HepG2 (cell line): ENCODE data around the gene PLGRKT. TPM values are rescaled to one million over a fixed set of nuclear protein-coding genes. Genes with fewer than 3 reads are reported as not detected.
"Not testable (repeated sequence)": the region's sequence is repeated elsewhere in the genome, so short reads cannot be mapped to it uniquely, and the experiment has no call there.

Experiments used
- ATAC-seq: fragments of 200-7000 bp; cut with Tn5 transposase; 3 replicates; pipeline ENCODE4 v1.9.1; 2020; ENCODE audit warnings: mild to moderate bottlenecking, moderate library complexity
- BruUV-seq: library from RNA; stranded (reverse); fragments of 400-500 nt; replicated peaks from 2 replicates; lab custom pipeline; 2021; lab: Mats Ljungman, UMichigan
- CTCF ChIA-PET: fragments of 300-600 bp; formaldehyde crosslinking; extraction: SDS; loops from one replicate; lab custom pipeline; 2021; ENCODE audit warnings: low total read pairs, inconsistent platforms, low intra/inter-chr PET ratio; lab: Yijun Ruan, JAX
- POLR2A ChIA-PET: fragments of 350-600 bp; sonication (Branson Sonifier 250); formaldehyde crosslinking; loops from one replicate; lab custom pipeline; 2020; ENCODE audit warnings: antibody characterized with exemption, inconsistent platforms; lab: Yijun Ruan, JAX
- DNase-seq: peaks from one replicate; pipeline ENCODE4 v3.0.0-alpha.2; 2015; ENCODE audit warnings: low spot score
- FAIRE-seq: peaks from 3 replicates; lab custom pipeline; 2011; peaks lifted over from hg19 to GRCh38; lab: Jason Lieb, UNC
- H2AFZ ChIP-seq: one replicate; pipeline ENCODE4 v1.6.1; 2011; ENCODE audit warnings: low read length, inconsistent platforms
- H3K27ac ChIP-seq: fragments of 300-600 bp; 3 replicates; pipeline ENCODE4 v1.8.0; 2011; ENCODE audit warnings: mixed run types, mild to moderate bottlenecking, mixed read lengths, low read length, inconsistent platforms; ENCODE audit not compliant: insufficient read depth; ENCODE audit errors: extremely low read length
- H3K27me3 ChIP-seq, 2 experiments: fragments of 200-600 bp in 1 of 2; 2 replicates in 1 of 2; 3 replicates in 1 of 2; pipeline versions ENCODE4 v1.6.0 to v1.8.0; 2011; ENCODE audit warnings: low read length in 2 of 2, mild to moderate bottlenecking in 2 of 2, moderate library complexity in 2 of 2, inconsistent platforms in 1 of 2; ENCODE audit not compliant: insufficient read depth in 2 of 2, control insufficient read depth in 1 of 2
- H3K36me3 ChIP-seq, 2 experiments: fragments of 200-600 bp in 1 of 2; replicated peaks in 1 of 2; 2 replicates in 1 of 2; 3 replicates in 1 of 2; pipeline versions ENCODE4 v1.5.1 to v1.8.0; 2011; ENCODE audit warnings: low read length in 2 of 2, inconsistent platforms in 1 of 2; ENCODE audit not compliant: insufficient read depth in 2 of 2, control insufficient read depth in 1 of 2
- H3K4me1 ChIP-seq: 2 replicates; pipeline ENCODE4 v1.5.1; 2012; ENCODE audit warnings: low read length, inconsistent platforms; ENCODE audit not compliant: insufficient read depth
- H3K4me2 ChIP-seq: 2 replicates; pipeline ENCODE4 v1.6.0; 2011; ENCODE audit warnings: low read depth, low read length, inconsistent platforms
- H3K4me3 ChIP-seq, 3 experiments: fragments of 200-600 bp in 1 of 3; sonication (generic), shearing (Covaris generic) in 1 of 3; replicated peaks in 1 of 3; 2 replicates each; pipeline ENCODE4 v1.5.1; 2011 to 2016; ENCODE audit warnings: low read length in 3 of 3, inconsistent platforms in 2 of 3, low read depth in 2 of 3, mild to moderate bottlenecking in 2 of 3, control low read depth in 1 of 3, mixed read lengths in 1 of 3; ENCODE audit not compliant: insufficient read depth in 1 of 3
- H3K79me2 ChIP-seq: one replicate; pipeline ENCODE4 v1.6.1; 2011; ENCODE audit warnings: low read length, inconsistent platforms; ENCODE audit not compliant: insufficient read depth
- H3K9ac ChIP-seq: 2 replicates; pipeline ENCODE4 v1.6.0; 2011; ENCODE audit warnings: mild to moderate bottlenecking, low read depth, low read length, inconsistent platforms; ENCODE audit not compliant: insufficient read depth
- H3K9me3 ChIP-seq: 2 replicates; pipeline ENCODE4 v1.5.1; 2012; ENCODE audit warnings: mild to moderate bottlenecking, low read length
- H4K20me1 ChIP-seq: 2 replicates; pipeline ENCODE4 v1.6.0; 2011; ENCODE audit warnings: inconsistent platforms, mild to moderate bottlenecking, low read length, moderate library complexity; ENCODE audit not compliant: insufficient read depth
- CENPX ChIP-seq: sonication (generic); formaldehyde crosslinking; IDR thresholded peaks from 2 replicates; pipeline ENCODE4 v1.9.0; 2021; ENCODE audit warnings: mild to moderate bottlenecking, missing genetic modification reagents, moderate library complexity
- DR1 ChIP-seq: sonication (generic); formaldehyde crosslinking; IDR thresholded peaks from 2 replicates; pipeline ENCODE4 v1.8.0; 2021; ENCODE audit warnings: mild to moderate bottlenecking, missing genetic modification reagents, inconsistent platforms
- MBNL3 ChIP-seq: fragments of 250-450 bp; sonication (Bioruptor Pico); conservative IDR thresholded peaks from 2 replicates; pipeline ENCODE4 v1.8.0; 2022; ENCODE audit warnings: mild to moderate bottlenecking, inconsistent platforms
- ZNF629 ChIP-seq: sonication (generic); formaldehyde crosslinking; conservative IDR thresholded peaks from 2 replicates; pipeline ENCODE4 v1.5.0; 2020; ENCODE audit warnings: missing genetic modification reagents
- WGBS: methylation state at CpG from one replicate; pipeline ENCODE4 v1.1.6; 2017; ENCODE audit warnings: low lambda C conversion rate; 5-methylcytosine and 5-hydroxymethylcytosine counted together
- in situ Hi-C: cut with HindIII; loops from 2 replicates; pipeline ENCODE4 v1.10.0; 2017; ENCODE audit warnings: low pct_unique_long_range_greater_than_20kb; ENCODE audit not compliant: extremely low pct_ligation_motif_present
- intact Hi-C: fragments of 100-400 bp; cut with micrococcal nuclease; formaldehyde crosslinking; loops from one replicate; pipeline ENCODE4 v1.10.0; 2022; ENCODE audit not compliant: unreplicated experiment
- polyA plus RNA-seq, 8 experiments: library from polyadenylated mRNA; depleted of rRNA in 3 of 8; stranded (reverse) in 7 of 8; unstranded in 1 of 8; fragments of >200 nt; fragmentation: Illumina TruSeq in 4 of 8; extraction: Trizol in 4 of 8; gene quantifications; 2 replicates each; pipeline versions ENCODE4 v1.2.1 to v1.2.3, GENCODE V29; 2011 to 2016; ENCODE audit warnings: low read depth in 4 of 8, missing spikeins in 1 of 8, mixed read lengths in 1 of 8; ENCODE audit not compliant: insufficient read depth in 1 of 8
- total RNA-seq, 5 experiments: library from RNA; depleted of rRNA; stranded (reverse); fragments of >200 nt; fragmentation: Illumina TruSeq; extraction: Trizol; gene quantifications; 2 replicates each; pipeline ENCODE4 v1.2.3, GENCODE V29; 2016; ENCODE audit warnings: low read depth in 1 of 5
- TF ChIP-seq, protein P1 (sequence below): sonication (generic); formaldehyde crosslinking; IDR thresholded peaks from 2 replicates; pipeline ENCODE4 v1.5.1; 2020; ENCODE audit warnings: missing genetic modification reagents, mild to moderate bottlenecking, borderline replicate concordance

PLGRKT gene
- total and polyA plus RNA-seq, 2 of the 13 experiments (the other 11 are each of a cell fraction or from before 2014, with no cell fraction given) = 5.0 to 15.8 TPM

DNA sequence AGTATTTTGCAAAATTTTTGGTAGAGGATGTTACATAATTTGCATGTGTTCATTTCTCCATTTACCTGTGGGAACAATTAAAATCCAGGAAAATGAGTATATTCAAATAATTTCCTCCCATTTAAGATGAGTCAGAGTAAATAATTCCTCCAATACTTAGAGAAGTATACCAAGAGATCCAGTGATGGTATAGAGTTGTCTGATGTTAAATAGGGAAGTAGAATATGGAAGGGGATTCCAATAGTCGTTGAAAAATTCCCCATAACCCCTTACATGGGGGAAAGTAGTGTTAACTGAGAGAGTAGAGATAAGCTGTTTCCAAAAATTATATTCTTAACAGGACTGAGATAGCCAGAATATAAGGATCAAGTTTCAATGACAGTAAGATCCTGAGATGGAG lies 28.3 kb upstream of the PLGRKT start:
- no peak for FAIRE-seq
- no TSS peak for BruUV-seq

DNA sequence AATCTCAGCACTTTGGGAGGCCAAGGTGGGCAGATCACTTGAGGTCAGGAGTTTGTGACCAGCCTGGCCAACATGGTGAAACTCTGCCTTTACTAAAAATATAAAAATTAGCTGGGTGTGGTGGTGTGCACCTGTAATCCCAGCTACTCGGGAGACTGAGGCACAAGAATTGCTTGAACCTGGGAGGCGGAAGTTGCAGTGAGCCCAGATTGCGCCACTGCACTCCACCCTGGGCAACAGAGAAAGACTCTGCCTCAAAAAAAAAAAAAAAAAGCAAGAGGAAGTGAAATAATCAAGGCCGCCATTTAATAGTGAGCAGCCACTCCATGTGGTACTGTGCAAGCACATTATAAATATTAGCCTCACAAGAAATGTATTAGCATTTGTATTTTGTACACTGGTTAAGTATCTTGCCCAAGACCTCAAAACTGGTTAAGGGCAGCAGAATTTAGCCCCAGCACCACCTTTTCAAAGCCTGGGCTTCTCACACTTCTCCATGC lies 27.2 kb upstream of the PLGRKT start:
- FAIRE-seq, H3K79me2 ChIP-seq, in situ Hi-C loops, H3K9me3 ChIP-seq, H3K4me1 ChIP-seq, H3K27me3 ChIP-seq, DNase-seq, BruUV-seq, ATAC-seq, CTCF ChIA-PET, intact Hi-C loops, H3K9ac ChIP-seq, H3K4me3 ChIP-seq, POLR2A ChIA-PET, H4K20me1 ChIP-seq, H3K4me2 ChIP-seq, H3K27ac ChIP-seq, H2AFZ ChIP-seq, H3K36me3 ChIP-seq: not testable (repeated sequence)
- 39% methylated on average over 4 of the region's 4 CpGs for WGBS

More for the DNA sequence above, 28.3 kb upstream of the PLGRKT start:
- no peaks in the 10 kb centered on the region for H3K9me3 ChIP-seq
- H2AFZ ChIP-seq = no peak overlapping the region
- H3K4me2 ChIP-seq = no peak overlapping the region
- no peak for DNase-seq
- H3K27ac ChIP-seq = no peak overlapping the region
- whole genome bisulfite sequencing = 2% methylated on average over 1 of the region's 1 CpG
- no peak overlapping the region for H3K4me3 ChIP-seq
- TF ChIP-seq, protein P1, sequence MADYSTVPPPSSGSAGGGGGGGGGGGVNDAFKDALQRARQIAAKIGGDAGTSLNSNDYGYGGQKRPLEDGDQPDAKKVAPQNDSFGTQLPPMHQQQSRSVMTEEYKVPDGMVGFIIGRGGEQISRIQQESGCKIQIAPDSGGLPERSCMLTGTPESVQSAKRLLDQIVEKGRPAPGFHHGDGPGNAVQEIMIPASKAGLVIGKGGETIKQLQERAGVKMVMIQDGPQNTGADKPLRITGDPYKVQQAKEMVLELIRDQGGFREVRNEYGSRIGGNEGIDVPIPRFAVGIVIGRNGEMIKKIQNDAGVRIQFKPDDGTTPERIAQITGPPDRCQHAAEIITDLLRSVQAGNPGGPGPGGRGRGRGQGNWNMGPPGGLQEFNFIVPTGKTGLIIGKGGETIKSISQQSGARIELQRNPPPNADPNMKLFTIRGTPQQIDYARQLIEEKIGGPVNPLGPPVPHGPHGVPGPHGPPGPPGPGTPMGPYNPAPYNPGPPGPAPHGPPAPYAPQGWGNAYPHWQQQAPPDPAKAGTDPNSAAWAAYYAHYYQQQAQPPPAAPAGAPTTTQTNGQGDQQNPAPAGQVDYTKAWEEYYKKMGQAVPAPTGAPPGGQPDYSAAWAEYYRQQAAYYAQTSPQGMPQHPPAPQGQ = no peak
- TF ChIP-seq ZNF629 (CRISPR knock-in tag) (no peak), MBNL3 (no peak), CENPX (CRISPR knock-in tag) (no peak), DR1 (no peak)
- CTCF ChIA-PET = no interaction called here
- intact Hi-C loops (no loop called here), in situ Hi-C loops (no loop called here)
- H3K79me2 ChIP-seq = no peaks in the 10 kb centered on the region
- no peaks in the 10 kb centered on the region for H4K20me1 ChIP-seq
- ATAC-seq = no peak
- no peaks in the 10 kb centered on the region for H3K36me3 ChIP-seq
- POLR2A ChIA-PET = no interaction called here
- no peak overlapping the region for H3K9ac ChIP-seq
- H3K27me3 ChIP-seq = 0 out of 5 replicates have a peak, but pooled peaks cover 0 to 3% of the 10 kb centered on the region in 2 experiments
- no peaks in the 10 kb centered on the region for H3K4me1 ChIP-seq
